ENCODE data around the gene SORCS2.

Gene SORCS2

GRCh38 chr4:7697821-7698220, 505.5 kb downstream of the SORCS2 start:
- POLR2A ChIA-PET, result no interaction called here
- CTCF ChIA-PET, result interaction anchor here (1.2 kb wide), 1 partner anchor 22 kb away, joined by 3 read pairs; no protein-coding TSS in a partner anchor
- no peak for DNase-seq (ENCODE audit: extremely low spot score)
- no peak for TF ChIP-seq CTCF (IDR thresholded peaks at IDR 0.05; ENCODE audit: control extremely low read depth, extremely low read depth, low read depth, missing control alignments)

DNA sequence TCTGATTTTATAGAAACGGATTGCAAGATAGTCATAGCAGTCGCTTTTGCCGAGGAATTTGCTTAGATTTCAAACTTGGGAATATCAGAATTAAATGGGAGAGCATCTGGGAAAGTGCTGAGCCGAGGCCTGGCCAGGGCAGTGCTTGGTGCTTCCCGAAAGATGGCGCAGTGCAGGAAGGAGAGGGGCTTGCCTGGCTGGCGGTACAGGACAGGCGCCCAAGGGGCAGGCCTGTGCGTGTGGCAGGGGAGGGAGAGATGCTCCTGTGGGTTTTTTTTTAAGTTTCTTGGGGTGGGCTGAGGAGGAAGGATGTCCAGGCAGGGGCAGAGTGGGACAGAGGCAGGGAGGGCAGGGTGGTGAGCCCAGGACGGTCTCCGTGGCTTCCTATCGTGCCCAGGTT, 506.2 kb downstream of the SORCS2 start:
- CTCF ChIA-PET, result no interaction called here
- TF ChIP-seq CTCF (IDR thresholded peaks at IDR 0.05; ENCODE audit: control extremely low read depth, extremely low read depth, low read depth, missing control alignments), result no peak
- POLR2A ChIA-PET, result no interaction called here
- no peak for DNase-seq (ENCODE audit: extremely low spot score)

DNA sequence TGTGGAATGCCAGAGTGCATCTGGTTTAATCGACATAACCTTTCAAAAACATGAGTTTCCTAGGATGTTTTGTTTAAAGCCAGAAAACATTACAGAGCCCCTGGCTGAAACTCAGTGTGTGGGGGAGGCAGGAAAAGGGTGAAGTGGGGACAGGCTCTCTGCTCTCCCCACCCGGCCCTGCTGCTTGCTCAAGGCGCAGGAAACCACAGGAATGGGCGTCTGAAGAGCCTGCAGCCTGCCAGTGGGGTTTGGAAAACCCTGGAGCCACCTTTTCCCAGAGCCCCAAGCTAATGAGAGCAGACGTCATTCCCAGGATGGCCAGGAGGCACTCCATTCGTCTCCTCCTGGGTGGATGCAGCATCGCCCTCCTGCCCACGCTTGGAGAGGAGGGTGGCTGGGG, 506.7 kb downstream of the SORCS2 start:
- POLR2A ChIA-PET, result no interaction called here
- TF ChIP-seq CTCF (IDR thresholded peaks at IDR 0.05; ENCODE audit: control extremely low read depth, extremely low read depth, low read depth, missing control alignments), result no peak
- DNase-seq (ENCODE audit: extremely low spot score), result no peak
- CTCF ChIA-PET, result no interaction called here

DNA sequence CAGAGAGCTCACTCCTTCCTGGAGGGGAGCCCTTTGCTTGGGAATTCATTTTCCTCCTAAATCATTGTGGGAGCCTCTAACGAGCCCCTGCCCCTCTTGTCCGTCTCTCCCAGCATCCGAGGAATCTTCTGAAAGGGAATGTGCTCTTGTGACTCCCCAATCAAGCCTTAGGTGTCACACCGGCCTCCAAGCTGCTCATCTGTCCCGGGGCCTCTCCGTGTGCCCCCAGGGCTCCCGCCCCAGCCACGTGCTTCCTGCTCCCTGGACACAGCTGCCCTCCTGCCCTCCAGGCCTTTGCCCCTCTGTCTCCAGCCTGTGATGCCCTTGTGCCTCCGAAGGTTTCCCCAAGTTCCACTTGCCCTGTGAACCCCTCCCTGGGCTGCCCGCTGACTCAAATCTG, 507.5 kb downstream of the SORCS2 start:
- CTCF ChIA-PET, result no interaction called here
- POLR2A ChIA-PET, result no interaction called here
- no peak for TF ChIP-seq CTCF (IDR thresholded peaks at IDR 0.05; ENCODE audit: control extremely low read depth, extremely low read depth, low read depth, missing control alignments)
- DNase-seq (ENCODE audit: extremely low spot score), result no peak

DNA sequence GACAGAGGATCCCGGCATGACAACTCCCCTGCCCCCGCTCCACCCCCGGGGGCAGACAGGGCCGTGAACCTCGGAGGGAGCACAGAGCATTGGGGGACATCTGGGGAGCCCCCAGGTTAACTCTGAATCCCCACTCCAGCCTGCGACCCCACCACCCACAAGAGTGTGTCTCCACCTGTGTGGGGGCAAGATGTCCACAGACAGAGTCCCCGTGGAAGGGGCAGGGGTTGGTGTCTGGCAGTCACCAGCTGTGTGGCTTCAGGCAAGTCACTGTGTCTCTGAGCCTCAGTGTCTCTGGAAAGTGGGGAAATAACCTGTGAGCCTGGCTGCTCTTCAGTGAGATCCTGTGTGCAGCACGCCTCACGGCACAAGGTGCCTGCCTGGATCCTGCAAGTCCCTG, 508.3 kb downstream of the SORCS2 start:
- TF ChIP-seq CTCF (IDR thresholded peaks at IDR 0.05; ENCODE audit: control extremely low read depth, extremely low read depth, low read depth, missing control alignments), result no peak
- POLR2A ChIA-PET, result no interaction called here
- DNase-seq (ENCODE audit: extremely low spot score), result no peak
- CTCF ChIA-PET, result no interaction called here

DNA sequence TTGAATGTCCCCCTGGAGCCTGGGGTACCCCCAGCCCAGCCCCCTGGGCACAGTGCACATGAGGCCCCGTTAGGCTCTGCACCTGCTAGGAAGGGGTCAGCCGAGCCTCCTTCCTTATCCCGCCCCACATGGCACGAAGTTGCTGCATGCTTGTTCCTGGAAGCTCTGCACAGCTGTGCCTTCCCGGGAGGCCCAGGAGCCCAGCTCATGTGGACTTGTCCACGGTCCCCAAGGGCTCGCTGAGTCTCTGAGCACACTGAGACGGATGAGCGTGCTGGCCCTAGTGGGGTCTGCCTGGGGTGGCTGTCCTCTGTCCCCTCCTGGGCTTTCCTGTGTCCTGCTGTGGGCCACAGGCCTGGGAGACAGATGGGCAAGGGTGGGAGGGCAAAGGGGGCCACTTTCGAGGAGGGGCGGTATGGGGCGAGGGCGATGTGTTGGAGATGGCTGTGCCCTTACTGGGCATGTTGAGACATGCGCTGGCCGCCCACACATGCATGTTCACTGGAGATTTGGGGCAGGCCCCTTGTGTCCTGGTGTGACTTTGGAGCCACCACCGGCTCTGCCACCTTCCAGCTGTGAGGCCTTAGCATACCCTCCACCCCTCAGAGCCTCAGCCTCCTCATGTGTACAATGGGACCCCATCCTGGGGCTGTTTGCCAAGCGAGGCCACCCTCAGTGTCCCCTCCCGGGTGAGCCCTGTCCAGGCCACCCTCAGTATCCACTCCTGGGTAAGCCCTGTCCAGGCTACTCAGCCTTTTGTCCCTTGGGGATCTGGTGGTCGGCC, 509.7 kb downstream of the SORCS2 start:
- ChIA-PET POLR2A (no interaction called here), CTCF (interaction anchor here (1.4 kb wide), 1 partner anchor 59 kb away, joined by 4 read pairs; no protein-coding TSS in a partner anchor)
- no peak for DNase-seq (ENCODE audit: extremely low spot score)
- TF ChIP-seq CTCF (IDR thresholded peaks at IDR 0.05; ENCODE audit: control extremely low read depth, extremely low read depth, low read depth, missing control alignments), result no peak

All from GM10248 (cell line).